NCI-H1436 (cell line): ENCODE data around the gene STRIT1.
"Not testable (repeated sequence)": the region's sequence is repeated elsewhere in the genome, so short reads cannot be mapped to it uniquely, and the experiment has no call there.

ENCODE experiments used
- DNase-seq: peaks from one replicate; lab custom pipeline; 2025; lab: John Stamatoyannopoulos, UW

STRIT1 gene

GRCh38 chr3:155313300-155313699 is 19.8 kb upstream of the STRIT1 start:
- no peak for DNase-seq

GRCh38 chr3:155312781-155313180 is 19.3 kb upstream of the STRIT1 start:
- DNase-seq: no peak

GRCh38 chr3:155309581-155309980 is 16.1 kb upstream of the STRIT1 start:
- DNase-seq: no peak

- no peak for DNase-seq
Observed at GRCh38 chr3:155308831-155309230, 15.3 kb upstream of the STRIT1 start.

GRCh38 chr3:155307183-155307582 is 13.7 kb upstream of the STRIT1 start:
- DNase-seq: no peak

- DNase-seq: no peak
Observed at GRCh38 chr3:155304394-155304793, 10.9 kb upstream of the STRIT1 start.

- no peak for DNase-seq
Observed at GRCh38 chr3:155303540-155304097, 10.1 kb upstream of the STRIT1 start.

- no peak for DNase-seq
Observed at GRCh38 chr3:155302891-155303290, 9.4 kb upstream of the STRIT1 start.

- no peak for DNase-seq
Observed at GRCh38 chr3:155302481-155302880, 9.0 kb upstream of the STRIT1 start.

- DNase-seq: no peak
Observed at GRCh38 chr3:155297100-155297499, 3.6 kb upstream of the STRIT1 start.

GRCh38 chr3:155296413-155296812 is 2.9 kb upstream of the STRIT1 start:
- no peak for DNase-seq

GRCh38 chr3:155292693-155293092 is 790 bp downstream of the STRIT1 start:
- DNase-seq: no peak

GRCh38 chr3:155292133-155292532 is 1.4 kb downstream of the STRIT1 start:
- DNase-seq: no peak

- DNase-seq: no peak
Observed at GRCh38 chr3:155286736-155287135, 6.7 kb downstream of the STRIT1 start.

- no peak for DNase-seq
Observed at GRCh38 chr3:155285936-155286335, 7.5 kb downstream of the STRIT1 start.

GRCh38 chr3:155283092-155284056 is 10.1 kb downstream of the STRIT1 start:
- no peak for DNase-seq

GRCh38 chr3:155282385-155283091 is 10.9 kb downstream of the STRIT1 start:
- no peak for DNase-seq

- DNase-seq: no peak
Observed at GRCh38 chr3:155281912-155282311, 11.6 kb downstream of the STRIT1 start.

- DNase-seq: not testable (repeated sequence)
Observed at GRCh38 chr3:155276089-155276488, 17.4 kb downstream of the STRIT1 start.

- not testable (repeated sequence) for DNase-seq
Observed at GRCh38 chr3:155275159-155275754, 18.2 kb downstream of the STRIT1 start.

- not testable (repeated sequence) for DNase-seq
Observed at GRCh38 chr3:155274435-155274834, 19.0 kb downstream of the STRIT1 start.

GRCh38 chr3:155271343-155271613 is 22.2 kb downstream of the STRIT1 start:
- DNase-seq: no peak
